GM23248 (cell line): ENCODE results near the gene MALAT1.

Experiments
- EZH2 ChIP-seq: fragments of 200-600 bp; sonication (generic); IDR thresholded peaks from 2 replicates; pipeline ENCODE4 v1.6.1; 2018; ENCODE audit warnings: antibody characterized with exemption, mild to moderate bottlenecking; ENCODE audit not compliant: insufficient read depth, poor library complexity, severe bottlenecking
- EZH2phosphoT487 ChIP-seq: fragments of 200-600 bp; sonication (generic); IDR thresholded peaks from 2 replicates; pipeline ENCODE4 v1.6.1; 2018; ENCODE audit warnings: antibody characterized with exemption, moderate library complexity, mild to moderate bottlenecking, low read depth; ENCODE audit not compliant: insufficient read depth

- TF ChIP-seq EZH2 (no peak), EZH2phosphoT487 (no peak)
Observed at GRCh38 chr11:65478388-65479183, 20.3 kb upstream of the MALAT1 start.
